Thymus (tissue), 11 donors: ENCODE results near the gene FNBP1. TPM values are rescaled to one million over a fixed set of nuclear protein-coding genes. Genes with fewer than 3 reads are reported as not detected.
A peak's percentile ranks its signal among the peaks of the same experiment; 100 is the strongest.

ENCODE experiments used
- DNase-seq, 9 donors: peaks; one replicate each; pipeline ENCODE4 v3.0.0-alpha.2; 2013; ENCODE audit warnings: low spot score in 9 of 9, low read depth in 6 of 9, missing footprints in 1 of 9
- H3K27ac ChIP-seq, 2 donors: one replicate each; pipeline ENCODE4 v1.5.1; 2013; ENCODE audit warnings: control low read depth in 1 of 2, low read depth in 1 of 2, low read length in 1 of 2, mild to moderate bottlenecking in 1 of 2, moderate library complexity in 1 of 2
- H3K27me3 ChIP-seq, 2 donors: one replicate each; pipeline ENCODE4 v1.5.1; 2013; ENCODE audit warnings: low read length in 1 of 2; ENCODE audit not compliant: control insufficient read depth in 2 of 2, insufficient read depth in 1 of 2
- H3K36me3 ChIP-seq, 2 donors: one replicate each; pipeline ENCODE4 v1.5.1; 2013; ENCODE audit warnings: low read length in 1 of 2, mild to moderate bottlenecking in 1 of 2, moderate library complexity in 1 of 2; ENCODE audit not compliant: control insufficient read depth in 2 of 2, insufficient read depth in 2 of 2
- H3K4me1 ChIP-seq, 2 donors: one replicate each; pipeline ENCODE4 v1.5.1; 2013; ENCODE audit warnings: low read length in 2 of 2; ENCODE audit not compliant: control insufficient read depth in 2 of 2, insufficient read depth in 2 of 2
- H3K4me3 ChIP-seq, 2 donors: one replicate each; pipeline ENCODE4 v1.5.1; 2013; ENCODE audit warnings: low read length in 2 of 2, control low read depth in 1 of 2, mild to moderate bottlenecking in 1 of 2
- H3K9me3 ChIP-seq, 2 donors: one replicate each; pipeline ENCODE4 v1.5.1; 2013; ENCODE audit warnings: low read length in 1 of 2, mild to moderate bottlenecking in 1 of 2; ENCODE audit not compliant: control insufficient read depth in 2 of 2, insufficient read depth in 1 of 2
- WGBS: extraction: QIAGEN DNeasy Blood & Tissue Kit; methylation state at CpG from one replicate; pipeline ENCODE4 v1.1.7; 2013; 5-methylcytosine and 5-hydroxymethylcytosine counted together
- polyA plus RNA-seq: library from polyadenylated mRNA; stranded (reverse); fragments of 200-250 nt; gene quantifications from one replicate; pipeline ENCODE4 v1.2.3, GENCODE V29; 2013
- total RNA-seq: library from RNA; stranded (reverse); fragments of 120-200 nt; gene quantifications from one replicate; pipeline ENCODE4 v1.2.4, GENCODE V29; 2013
- donor health status: healthy.

FNBP1 gene
- total and polyA plus RNA-seq, 2 donors = 79.6 to 82.8 TPM

- Histone ChIP-seq H3K27me3 (no peaks in the 10 kb centered on the region), H3K4me3 (no peak overlapping the region), H3K4me1 (peaks cover 24 to 95% of the 10 kb centered on the region in 2 donors), H3K36me3 (peaks cover 59 to 78% of the 10 kb centered on the region in 2 donors), H3K27ac (peak overlapping the region in 1 of 2 donors; percentile 63), H3K9me3 (no peaks in the 10 kb centered on the region)
- no peak for DNase-seq
- 63% methylated on average over 11 of the region's 11 CpGs for WGBS
Observed at GRCh38 chr9:129860653-129861446, 182.1 kb downstream of the FNBP1 start.

DNA sequence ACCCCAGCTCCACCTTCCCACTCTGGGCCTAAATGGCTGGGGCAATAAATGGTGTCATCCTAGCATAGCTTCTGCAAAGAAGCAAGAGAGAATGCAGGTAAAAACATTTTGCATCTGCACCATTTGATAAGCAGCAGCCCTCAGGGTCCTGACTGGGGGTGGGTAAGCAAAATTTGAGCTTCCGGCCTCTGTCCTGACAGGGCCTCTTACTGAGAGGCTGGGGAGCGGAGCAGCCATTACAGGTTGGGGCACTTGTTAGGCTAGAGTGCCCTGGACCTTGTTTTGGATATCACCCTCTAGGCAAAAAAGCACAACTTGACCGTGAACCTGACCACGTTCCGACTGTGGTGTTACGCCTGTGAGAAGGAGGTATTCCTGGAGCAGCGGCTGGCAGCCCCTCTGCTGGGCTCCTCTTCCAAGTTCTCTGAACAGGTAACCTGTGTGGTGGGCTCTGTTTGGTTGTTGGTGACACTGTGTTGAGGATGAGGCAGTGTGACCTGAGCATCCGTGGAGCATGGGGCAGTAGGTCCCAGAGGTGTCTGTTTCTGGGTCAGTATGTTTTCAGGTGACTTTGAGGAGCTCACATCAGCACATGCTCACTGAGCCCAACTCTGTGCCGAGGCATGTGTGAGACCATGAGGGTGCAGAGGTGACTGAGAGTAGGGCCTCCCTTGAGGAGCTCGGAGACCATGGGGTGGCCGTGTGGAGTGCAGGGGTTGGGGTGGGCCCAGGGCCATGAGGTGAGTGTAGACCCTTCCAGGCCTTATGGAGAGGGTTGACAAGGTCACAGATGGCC lies 184.6 kb downstream of the FNBP1 start:
- Histone ChIP-seq H3K4me1 (peaks cover 26 to 95% of the 10 kb centered on the region in 2 donors), H3K4me3 (no peak overlapping the region), H3K9me3 (no peaks in the 10 kb centered on the region), H3K36me3 (peaks cover 50 to 70% of the 10 kb centered on the region in 2 donors), H3K27ac (no peak overlapping the region), H3K27me3 (no peaks in the 10 kb centered on the region)
- WGBS = 94% methylated on average over 11 of the region's 11 CpGs
- no peak for DNase-seq

- Histone ChIP-seq H3K36me3 (peaks cover 57 to 78% of the 10 kb centered on the region in 2 donors), H3K27ac (peak overlapping the region in 1 of 2 donors; percentile 13), H3K9me3 (no peaks in the 10 kb centered on the region), H3K4me3 (no peak overlapping the region), H3K4me1 (peaks cover 30 to 96% of the 10 kb centered on the region in 2 donors), H3K27me3 (no peaks in the 10 kb centered on the region)
- DNase-seq = no peak
- 77% methylated on average over 7 of the region's 7 CpGs for WGBS
Observed at GRCh38 chr9:129857207-129857606, 185.8 kb downstream of the FNBP1 start.

GRCh38 chr9:129854588-129855110 lies 188.3 kb downstream of the FNBP1 start:
- 22% methylated on average over 4 of the region's 4 CpGs for WGBS
- H3K36me3 ChIP-seq = peaks cover 53 to 81% of the 10 kb centered on the region in 2 donors
- DNase-seq = peak in 6 of 9 donors; percentile 53 to 90 (median 74)
- H3K27me3 ChIP-seq = no peaks in the 10 kb centered on the region
- H3K9me3 ChIP-seq = no peaks in the 10 kb centered on the region
- H3K4me1 ChIP-seq = peaks cover 37 to 90% of the 10 kb centered on the region in 2 donors
- peak overlapping the region; percentile 81 to 82 for H3K27ac ChIP-seq
- no peak overlapping the region for H3K4me3 ChIP-seq

- H3K4me3 ChIP-seq = no peak overlapping the region
- 36% methylated on average over 3 of the region's 3 CpGs for WGBS
- H3K4me1 ChIP-seq = peaks cover 39 to 86% of the 10 kb centered on the region in 2 donors
- peaks cover 47 to 74% of the 10 kb centered on the region in 2 donors for H3K36me3 ChIP-seq
- peak overlapping the region in 1 of 2 donors; percentile 82 for H3K27ac ChIP-seq
- H3K27me3 ChIP-seq = no peaks in the 10 kb centered on the region
- peak in 5 of 9 donors; percentile 61 to 84 (median 70) for DNase-seq
- H3K9me3 ChIP-seq = no peaks in the 10 kb centered on the region
Observed at GRCh38 chr9:129853614-129854013, 189.4 kb downstream of the FNBP1 start.

- DNase-seq = no peak
- peaks cover 37 to 68% of the 10 kb centered on the region in 2 donors for H3K36me3 ChIP-seq
- H3K9me3 ChIP-seq = no peaks in the 10 kb centered on the region
- H3K27me3 ChIP-seq = no peaks in the 10 kb centered on the region
- peak overlapping the region; percentile 38 to 82 for H3K27ac ChIP-seq
- 81% methylated on average over 5 of the region's 5 CpGs for WGBS
- H3K4me1 ChIP-seq = peaks cover 39 to 84% of the 10 kb centered on the region in 2 donors
- no peak overlapping the region for H3K4me3 ChIP-seq
Observed at GRCh38 chr9:129852579-129852978, 190.4 kb downstream of the FNBP1 start.

DNA sequence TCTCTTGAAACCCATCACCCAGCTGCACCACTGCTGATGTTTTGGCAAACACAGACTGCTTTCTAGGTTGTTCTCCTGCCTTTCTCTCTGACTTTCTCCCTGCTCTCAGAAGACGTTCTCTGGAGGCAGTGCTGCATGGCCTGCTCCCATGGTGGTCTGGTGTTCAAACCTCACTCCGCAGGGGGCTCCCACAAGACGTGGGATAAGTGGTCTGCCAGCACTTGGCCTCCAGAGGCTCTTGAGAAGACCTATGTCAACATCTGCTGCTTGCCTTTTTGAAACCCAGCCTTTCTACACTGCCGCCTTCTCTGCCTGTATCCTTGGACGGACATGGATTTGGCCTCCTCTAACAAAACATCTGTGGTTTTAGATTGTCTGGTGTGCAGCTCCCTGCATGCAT lies 191.2 kb downstream of the FNBP1 start:
- peaks cover 30 to 61% of the 10 kb centered on the region in 2 donors for H3K36me3 ChIP-seq
- H3K27ac ChIP-seq = peak overlapping the region; percentile 59 to 82

GRCh38 chr9:129850821-129851550 lies 192.0 kb downstream of the FNBP1 start:
- H3K27me3 ChIP-seq = no peaks in the 10 kb centered on the region
- peaks cover 32 to 73% of the 10 kb centered on the region in 2 donors for H3K4me1 ChIP-seq
- no peaks in the 10 kb centered on the region for H3K9me3 ChIP-seq
- no peak for DNase-seq
- whole genome bisulfite sequencing = 93% methylated on average over 6 of the region's 6 CpGs
- peaks cover 23 to 53% of the 10 kb centered on the region in 2 donors for H3K36me3 ChIP-seq
- H3K4me3 ChIP-seq = no peak overlapping the region
- H3K27ac ChIP-seq = peak overlapping the region in 1 of 2 donors; percentile 82

More for the DNA sequence above, 191.2 kb downstream of the FNBP1 start:
- WGBS = 77% methylated on average over 5 of the region's 5 CpGs
- Histone ChIP-seq H3K4me3 (no peak overlapping the region), H3K4me1 (peaks cover 39 to 81% of the 10 kb centered on the region in 2 donors), H3K9me3 (no peaks in the 10 kb centered on the region), H3K27me3 (no peaks in the 10 kb centered on the region)
- DNase-seq = no peak
